SIG-M5 (cell line): ENCODE results near the gene RNF5.
"Not testable (repeated sequence)": the region's sequence is repeated elsewhere in the genome, so short reads cannot be mapped to it uniquely, and the experiment has no call there.

Experiments used
- DNase-seq: peaks from one replicate; lab custom pipeline; 2025; lab: John Stamatoyannopoulos, UW

Gene RNF5

DNA sequence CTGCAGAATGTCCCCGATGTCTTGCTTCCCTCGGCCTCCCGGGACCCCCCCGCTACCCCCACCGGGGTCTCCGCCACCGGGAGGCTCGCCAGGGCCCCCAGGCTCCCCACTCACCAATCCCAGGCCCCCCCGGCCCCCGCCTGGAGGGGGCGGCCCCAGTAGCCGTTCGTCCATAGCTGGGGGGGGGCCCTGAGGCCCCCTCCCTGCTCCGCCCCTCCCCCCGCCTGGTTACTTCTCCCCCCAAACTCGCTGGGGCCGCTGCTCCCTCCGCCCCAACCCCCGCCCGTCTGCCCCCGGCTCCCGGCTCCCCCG, 11.5 kb downstream of the RNF5 start:
- DNase-seq, result no peak

DNA sequence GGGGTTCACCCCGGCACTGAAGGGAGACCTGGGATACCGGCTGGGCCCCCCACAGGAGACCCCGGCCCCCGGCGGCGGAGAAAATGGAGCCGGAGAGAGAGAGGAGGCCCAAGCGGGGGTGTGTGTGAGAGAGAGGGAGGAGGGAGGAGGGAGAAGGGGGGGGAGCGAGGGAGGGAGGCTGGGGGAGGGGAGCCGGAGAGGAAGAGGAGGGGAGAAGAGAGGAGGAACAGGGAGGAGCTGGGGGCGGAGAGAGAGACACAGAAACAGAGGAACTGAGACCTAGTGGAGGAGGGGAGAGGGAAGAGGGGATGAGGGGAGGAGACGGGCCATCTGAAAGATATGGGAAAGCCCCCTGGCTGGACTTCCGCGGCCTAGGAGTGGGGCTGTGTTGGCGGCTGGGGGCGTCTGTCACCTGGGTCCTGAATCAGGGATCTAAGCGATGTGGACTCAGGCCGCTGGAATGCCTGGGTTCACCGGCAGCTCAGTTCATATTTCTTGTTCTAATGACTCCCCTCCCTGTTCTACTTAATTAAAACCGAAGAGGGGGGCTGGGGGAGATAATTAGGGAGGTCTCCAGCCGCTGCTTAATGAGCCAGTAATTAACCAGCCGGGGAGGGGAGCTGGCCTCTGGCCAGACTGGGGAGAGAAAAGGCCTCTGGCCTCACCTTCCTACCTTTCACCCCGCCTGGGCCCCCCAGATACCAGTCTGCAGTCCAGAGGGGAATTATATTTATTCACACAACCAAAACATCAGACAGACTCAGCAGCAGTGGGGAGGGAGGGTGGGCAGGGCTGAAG, 12.0 kb downstream of the RNF5 start, which contains the start of gene PBX2:
TSS of gene PBX2 (minus strand) at position 149 of the 798 bp plus-strand sequence. CDS start 287 bp downstream, outside the sequence.
- DNase-seq, result peak; percentile 20

DNA sequence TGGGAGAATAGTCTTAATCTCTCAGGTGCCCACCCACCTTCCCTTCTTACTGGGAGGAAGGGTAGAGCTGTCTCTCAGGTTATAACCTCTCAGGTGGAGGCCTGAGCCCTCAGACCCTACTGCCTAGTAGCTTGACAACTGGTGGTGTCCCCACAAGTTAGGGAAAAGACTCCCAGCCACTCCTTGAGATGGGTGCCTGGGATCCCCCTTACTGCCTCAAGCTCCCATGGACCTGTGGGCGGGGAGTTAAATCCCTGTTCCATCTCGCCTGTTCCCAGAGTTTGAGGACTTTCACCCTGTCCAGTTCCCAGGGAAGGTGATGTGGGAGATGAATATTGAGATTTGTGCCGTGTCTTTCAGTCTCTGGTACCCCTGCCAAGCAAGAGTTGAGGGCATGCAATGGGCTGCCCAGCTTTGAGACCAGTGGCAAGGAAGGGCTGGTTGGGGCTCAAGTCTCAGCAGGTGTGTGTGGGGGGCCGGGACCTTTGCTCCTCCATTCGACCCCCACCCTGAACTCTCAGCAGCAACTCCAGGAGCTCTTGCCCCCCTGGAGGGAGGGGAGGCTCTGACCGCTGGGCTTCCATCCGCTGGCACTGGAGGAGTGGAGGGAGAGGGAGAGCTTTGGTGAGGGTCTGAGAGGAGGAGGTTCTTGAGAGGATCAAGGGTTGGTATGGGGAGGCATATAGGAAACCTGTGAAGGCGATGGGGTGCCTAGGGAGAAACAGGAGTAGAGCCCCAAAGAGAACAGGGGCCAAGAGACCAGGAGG, 12.9 kb downstream of the RNF5 start:
- no peak for DNase-seq

DNA sequence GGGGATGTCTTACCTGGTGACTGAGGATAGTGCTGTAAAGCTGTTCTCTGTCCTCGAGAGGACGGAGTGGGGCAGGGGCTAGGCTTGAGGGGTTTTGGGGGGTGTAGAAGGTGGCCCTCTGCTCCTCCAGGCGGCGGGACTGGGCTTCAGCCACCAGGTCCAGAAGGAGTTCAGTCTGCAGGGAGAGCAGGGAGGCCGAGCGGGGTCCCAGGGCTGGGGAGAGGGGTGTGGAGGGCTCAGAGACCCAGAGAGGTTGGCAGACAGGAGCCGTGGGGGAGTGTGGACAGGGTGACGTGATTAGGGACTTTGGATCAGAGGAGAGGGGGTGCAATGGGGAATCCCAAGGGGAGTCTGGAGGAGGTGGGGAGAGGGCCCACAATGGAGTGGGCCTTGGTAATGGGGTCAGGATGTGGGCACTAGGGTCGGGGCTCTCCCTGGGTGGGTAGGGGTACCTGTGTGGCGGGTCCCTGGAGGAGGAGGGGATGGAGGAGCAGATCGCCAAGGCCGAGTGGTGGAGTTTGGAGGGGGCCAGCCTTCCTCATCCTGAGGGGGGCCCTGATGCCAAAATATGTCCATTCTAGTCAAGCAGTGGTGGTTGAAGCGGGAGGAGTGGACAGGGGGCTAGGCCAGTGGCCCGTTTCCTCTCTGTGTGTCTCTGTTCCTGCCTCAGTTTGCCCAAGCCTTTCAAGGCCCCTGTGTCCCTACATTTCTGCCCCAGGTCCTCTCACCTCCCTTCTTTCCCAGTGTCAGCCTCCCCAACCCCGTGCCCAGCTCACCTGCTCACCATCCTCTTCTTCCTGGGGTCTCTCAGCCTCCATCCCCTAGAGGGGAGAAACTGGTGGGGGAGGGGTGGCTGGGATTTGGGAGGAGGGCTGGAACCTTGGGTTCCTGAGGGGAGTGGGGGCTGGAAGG, 13.7 kb downstream of the RNF5 start:
- no peak for DNase-seq

DNA sequence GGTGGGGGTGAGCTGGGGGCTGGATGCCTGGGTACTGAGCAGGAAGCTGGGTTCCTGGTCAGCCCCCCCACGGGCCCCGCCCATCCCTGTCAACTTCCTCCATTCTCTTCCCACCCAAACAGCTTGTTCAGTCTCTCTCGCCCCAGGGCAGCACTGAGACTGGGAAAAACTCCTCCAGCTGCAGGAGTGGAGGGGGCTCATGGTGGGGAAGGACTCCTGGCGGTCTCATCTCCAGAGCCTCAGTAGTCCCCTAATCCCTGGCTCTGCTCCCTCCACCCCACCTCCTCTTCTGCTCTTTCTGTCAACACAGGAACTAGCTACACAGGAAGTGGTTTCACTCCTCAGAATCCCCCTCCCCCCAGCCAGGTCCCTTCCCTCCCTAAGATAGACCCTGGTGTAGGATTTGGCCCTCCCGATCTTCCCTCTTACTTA, 14.4 kb downstream of the RNF5 start, which contains the start of gene GPSM3:
TSS of gene GPSM3 (minus strand) at position 36 of the 432 bp plus-strand sequence. CDS start 130 bp downstream, outside the sequence.
- peak; percentile 8 for DNase-seq

DNA sequence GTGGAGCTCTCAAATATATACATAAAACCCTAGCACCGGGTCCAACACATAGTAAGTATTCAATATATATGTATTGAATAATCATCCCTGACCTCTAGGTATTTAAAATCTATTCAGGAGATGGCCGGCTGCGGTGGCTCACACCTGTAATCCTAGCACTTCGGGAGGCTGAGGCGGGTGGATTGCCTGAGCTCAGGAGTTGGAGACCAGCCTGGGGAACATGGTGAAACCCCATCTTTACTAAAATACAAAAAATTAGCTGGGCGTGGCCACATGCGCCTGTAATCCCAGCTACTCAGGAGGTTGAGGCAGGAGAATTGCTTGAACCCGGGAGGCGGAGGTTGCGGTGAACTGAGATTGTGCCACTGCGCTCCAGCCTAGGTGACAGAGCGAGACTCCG, 14.9 kb downstream of the RNF5 start:
- not testable (repeated sequence) for DNase-seq

DNA sequence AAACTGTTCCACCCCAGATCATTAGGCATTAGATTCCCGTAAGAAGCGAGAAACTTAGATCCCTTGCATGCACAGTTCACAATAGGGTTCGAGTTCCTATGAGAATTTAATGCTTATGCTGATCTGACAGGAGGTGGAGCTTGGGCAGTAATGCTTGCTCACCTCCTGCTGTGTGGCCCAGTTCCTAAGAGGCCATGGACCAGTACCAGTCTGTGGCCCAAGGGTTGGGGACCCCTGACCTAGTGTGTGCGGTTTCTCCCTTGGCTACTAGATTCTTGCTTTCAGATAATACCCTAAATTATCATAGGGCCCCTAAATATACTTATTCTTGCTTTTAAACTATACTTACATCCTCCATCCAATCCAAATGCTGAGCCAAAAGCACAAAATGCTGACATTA, 16.2 kb downstream of the RNF5 start:
- DNase-seq, result no peak

DNA sequence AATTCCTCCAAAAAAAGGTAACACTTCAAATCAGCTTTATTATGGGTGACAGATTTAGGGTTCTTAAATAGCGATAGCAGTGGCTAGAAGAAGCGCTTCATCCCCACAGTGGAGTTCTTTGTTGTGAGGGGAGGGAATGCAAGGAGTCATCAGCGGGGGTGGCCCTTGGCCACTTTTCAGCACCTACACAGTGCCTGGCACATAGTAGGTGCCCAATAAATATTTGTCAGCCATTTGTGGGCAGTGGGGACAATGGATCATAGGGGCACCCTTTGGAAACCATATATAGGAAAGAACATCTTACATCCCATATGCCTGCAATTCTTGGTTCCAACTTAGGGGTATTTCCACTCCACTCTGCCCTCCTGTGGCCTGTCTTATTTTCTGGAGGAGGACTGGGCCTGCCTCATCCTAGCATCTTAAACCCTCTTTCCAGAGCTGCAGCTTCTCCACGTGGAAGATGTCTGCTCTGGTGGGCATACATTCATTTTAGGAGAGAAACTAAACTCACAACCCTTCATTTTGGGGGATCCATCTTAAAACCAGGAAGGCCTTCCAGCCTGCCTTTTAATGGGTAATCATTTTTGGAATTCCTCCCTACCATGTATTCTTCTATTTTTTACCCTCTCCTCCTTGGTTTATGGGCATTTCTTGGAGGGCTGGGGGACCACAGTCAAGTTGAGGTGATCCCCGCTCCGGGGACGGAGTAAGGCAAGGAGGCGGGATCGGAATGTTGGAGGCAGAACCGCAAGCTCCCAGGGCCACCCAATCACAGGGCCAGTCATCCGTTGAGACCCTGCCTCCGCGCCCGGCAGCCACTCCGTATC, 16.8 kb downstream of the RNF5 start:
- no peak for DNase-seq

DNA sequence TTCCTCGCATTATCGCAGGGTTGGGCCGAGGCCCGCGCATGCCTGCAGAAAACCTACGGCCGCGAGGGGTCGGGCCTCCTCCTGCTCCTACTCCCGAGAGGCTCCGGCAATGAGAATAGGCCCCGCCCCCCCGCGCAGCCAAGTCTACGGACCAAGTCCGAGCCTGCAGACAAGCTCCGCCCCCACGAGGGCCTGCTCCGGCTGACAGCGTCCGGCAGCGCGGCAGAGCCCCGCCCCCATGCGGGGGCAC, 17.4 kb downstream of the RNF5 start:
- peak; percentile 88 for DNase-seq

DNA sequence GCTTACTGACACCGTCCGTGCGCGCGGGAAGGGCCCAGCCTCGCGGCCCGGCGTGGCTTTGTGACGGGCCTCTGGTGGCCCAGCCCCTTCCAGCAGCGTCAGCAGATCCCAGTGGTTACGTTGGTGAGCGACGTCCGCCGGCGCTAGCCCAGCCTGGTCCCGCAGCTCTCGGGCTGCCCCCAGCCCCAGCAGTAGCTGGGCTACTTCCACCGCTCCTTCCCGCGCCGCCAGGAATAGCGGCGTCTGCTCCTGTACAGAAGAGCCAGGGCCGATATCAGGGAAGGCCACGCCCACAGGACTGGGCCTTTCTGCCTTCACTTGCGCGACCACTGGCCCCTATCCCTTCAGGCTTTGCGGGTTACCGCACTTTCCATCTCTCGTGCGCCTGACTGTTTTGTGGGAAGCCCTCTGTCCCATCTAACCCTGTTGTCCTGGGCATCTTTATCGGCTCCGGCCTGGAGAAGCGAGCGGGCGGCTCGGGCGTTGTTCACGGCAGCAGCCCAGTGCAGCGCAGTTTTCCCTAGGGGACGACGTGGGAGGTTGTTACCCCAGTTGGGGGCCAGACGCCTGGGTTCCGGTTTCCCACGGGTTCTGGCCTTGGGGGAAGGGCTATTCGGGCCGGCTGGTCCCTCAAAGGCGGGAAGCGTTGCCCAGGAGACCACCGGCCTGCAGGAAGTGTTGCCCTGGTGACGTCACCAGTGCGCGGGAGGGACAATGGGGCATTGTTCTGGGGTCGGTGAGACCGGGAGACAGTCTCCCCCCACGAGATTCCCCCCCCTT, 17.9 kb downstream of the RNF5 start:
- DNase-seq, result no peak

DNA sequence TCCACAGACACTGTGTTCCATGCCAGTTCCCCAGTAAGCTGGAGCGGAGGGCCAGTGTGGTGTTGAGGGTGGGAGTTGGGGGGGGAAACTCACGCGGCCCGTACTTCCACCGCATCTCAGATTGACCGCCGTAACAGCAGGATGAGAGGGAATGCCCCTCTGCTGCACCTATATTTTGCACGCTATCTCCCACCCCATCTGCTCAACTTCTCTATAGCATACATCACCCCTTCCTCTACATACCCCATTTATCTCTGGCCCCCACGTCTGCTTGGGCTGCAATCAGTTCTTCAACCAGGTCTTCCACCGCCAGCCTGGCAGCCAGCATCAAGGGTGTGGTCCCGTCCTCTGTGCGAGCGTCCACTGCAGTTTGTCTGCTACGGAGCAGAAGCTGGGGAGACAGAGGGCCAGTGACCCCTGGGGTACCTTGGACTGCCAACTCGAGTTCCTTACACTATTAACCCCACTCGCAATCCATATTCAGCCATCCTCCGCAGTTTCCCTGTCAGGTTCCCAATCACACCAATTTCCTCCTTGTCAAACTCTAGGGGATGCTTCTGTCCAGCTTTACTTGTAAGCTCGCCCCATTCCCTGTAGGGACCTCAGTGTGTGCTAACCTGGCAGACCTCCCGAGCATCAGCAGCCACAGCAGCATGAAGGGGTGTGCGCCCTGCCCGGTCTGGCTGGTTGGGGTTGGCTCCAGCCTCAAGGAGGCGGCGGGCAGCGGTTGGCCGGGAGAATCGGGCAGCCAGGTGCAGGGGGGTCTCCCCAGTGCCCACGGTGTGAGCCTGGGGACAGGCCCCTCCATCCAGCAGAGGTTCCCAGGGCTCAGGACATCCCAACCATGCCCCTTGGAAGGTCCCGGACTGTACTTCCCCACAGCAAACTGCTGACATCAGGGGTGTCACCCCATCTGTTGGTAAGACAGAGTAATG, 18.7 kb downstream of the RNF5 start:
- DNase-seq, result no peak

DNA sequence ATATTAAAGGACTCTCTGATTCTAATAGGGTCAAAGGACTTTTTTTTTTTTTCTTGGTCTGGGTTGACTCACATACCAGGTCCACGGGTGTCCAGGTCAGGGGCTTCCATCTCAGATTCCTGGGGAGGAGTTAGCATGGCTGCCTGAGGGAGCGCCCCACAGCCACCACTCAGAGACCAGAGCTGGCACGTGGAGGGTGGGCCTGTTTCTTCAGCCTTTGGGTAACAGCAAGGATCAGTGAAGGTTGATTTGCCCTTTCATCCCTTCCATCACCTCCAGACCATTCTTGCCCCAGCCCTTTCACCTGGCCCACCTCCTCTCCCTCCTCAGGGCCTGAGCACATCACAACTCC, 20.1 kb downstream of the RNF5 start:
- DNase-seq, result no peak

DNA sequence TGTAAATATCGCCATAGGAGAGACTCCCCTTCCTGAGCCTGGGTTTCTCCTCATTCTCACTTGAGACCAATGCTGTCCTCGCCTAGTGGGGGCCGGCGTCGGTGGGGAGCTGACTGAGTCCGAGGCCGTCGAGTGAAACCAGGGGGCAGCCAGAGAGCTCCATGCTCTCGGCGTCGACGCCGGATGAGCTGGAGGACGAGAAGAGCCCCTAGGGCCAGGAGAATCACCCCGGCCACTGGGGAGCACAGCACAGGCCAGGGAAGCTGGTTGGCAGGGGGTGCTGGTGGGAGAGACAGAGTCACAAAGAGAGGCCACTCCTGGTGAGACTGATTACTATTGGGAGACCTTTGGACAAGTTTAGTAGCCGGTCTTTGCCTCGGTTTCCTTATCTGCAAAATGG, 20.7 kb downstream of the RNF5 start:
- no peak for DNase-seq

DNA sequence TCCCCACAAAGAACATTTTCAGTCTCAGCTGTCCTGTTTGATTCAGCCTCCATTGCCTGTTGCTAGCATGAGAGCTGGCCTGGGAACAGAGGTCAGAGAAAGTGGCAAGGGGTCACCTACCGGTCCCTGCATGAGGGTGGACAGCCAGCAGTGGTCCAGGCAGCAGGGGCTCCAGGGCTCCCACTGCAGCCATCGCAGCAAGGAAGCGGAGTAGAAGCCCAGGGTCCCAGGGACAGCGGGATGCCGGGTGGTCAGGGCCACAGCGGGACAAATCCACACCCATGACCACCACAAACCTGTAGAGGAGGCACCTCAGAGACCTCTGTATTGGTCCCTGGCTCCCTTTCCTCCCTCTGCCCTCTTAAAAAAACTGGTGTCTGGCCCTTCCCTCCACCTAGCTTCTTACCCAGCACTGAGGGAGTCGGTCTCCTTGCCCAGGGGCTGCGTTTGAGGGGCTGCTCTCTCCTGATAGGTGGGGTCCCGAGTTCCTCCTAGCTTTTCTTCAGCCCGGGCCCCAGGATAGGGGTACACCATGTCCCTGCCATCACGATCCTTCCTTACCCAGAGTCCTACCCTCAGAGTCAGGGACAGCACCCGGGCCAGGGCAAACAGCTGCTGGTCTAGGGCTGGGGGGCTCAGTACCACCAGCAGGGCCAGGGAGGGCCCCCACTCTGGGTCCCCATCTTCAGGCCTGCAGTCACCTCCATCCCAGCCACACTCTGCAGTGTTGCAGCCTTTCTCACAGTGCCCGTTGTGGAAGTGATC, 22.7 kb downstream of the RNF5 start:
- DNase-seq, result no peak

DNA sequence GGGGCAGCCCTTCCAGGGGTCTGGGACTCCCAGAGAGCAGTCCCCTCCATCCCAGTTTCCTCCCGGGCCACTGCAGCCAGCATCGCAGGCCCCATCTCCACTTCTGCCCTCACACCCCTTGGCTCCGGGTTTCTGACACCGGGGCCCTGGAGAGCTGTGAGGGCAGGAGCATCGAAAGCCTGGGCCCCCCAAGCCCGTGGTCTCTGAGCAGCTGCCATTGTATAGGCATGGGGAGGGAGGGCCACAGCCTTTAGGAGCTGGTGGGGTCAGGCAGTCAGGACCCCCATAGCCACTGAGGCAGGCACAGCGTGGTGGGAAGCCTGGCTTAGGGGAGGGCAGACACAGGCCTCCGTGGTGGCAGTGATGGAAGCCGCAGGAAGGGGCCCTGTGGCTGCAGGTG, 24.0 kb downstream of the RNF5 start:
- no peak for DNase-seq

DNA sequence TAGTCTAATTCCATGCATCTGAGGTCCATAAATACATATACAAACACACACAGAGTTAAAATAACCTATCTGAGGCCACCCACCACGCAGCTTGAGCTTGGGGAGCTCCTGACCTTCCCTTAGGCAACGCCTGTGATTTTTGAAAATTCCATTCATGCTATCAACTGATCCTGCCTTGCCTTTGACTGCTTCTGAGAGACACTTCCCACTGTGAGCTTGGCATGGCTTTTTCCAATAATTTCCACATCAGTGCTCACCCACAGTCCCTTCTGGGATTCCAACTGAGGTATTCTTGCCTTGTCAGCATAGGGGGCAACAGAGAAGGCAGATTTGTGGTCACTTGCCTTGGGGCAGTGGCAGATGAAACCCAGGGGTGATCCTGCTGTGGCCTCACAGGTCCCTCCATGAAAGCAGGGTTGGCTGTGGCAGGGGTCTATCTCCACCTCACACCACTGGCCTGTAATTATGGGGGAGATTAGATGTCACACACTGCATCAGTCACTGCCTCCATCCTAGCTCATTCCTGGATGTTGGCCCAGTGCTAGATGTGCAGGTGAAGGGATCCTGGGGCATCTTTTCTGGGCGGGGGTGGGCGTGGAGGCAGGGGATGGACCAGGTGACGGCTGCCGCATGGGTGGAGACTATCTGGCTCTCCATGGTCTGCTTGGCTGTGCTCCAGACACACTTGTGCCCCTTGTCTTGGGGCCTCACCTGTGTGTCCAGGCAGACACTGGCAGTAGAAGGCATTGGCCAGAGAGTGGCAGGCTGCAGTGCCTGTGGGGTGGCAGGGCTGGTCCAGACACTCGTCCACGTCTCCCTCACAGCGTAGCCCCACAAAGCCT, 25.4 kb downstream of the RNF5 start:
- DNase-seq, result no peak

DNA sequence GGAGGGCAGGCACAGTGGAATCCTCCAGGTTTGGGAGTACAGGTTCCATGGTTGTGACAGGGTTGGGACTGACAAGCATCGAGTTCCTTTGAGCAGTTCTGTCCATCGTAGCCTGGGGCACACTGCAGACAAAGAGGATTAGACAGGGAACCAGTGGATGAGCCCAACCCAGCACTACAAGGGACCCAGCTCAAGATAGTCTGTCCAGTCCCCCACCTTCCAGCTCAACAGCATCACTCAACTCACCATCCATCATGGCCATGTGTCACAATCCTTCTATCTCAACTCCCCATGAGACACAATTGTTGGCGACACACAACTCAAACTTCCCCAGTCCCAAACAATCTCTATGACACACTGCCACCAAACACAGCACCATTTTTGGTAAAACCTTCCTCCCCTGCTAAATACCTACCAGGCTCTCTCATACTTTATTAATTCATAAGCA, 26.1 kb downstream of the RNF5 start:
- DNase-seq, result no peak

DNA sequence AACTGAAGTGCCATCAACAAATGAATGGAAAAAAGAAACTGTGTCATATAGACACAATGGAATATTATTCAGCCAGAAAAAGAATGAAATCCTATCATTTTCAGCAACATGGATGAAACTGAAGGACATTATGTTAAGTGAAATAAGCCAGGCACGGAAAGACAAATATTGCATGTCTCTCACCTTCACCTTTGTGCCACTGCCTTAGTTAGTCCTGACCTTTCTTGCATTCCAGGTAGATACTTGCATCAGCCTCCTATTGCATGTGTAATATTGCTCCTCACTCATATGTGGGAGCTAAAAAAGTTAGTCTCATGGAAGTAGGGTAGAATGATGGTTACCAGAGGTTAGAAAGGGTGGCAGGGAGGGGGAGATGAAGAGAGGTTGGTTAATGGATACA, 30.8 kb downstream of the RNF5 start:
- no peak for DNase-seq
